Measurements from ENCODE around the gene VAMP8. TPM values are rescaled to one million over a fixed set of nuclear protein-coding genes. Genes with fewer than 3 reads are reported as not detected.
"Not testable (repeated sequence)": the region's sequence is repeated elsewhere in the genome, so short reads cannot be mapped to it uniquely, and the experiment has no call there.

Gene VAMP8
- total RNA-seq, 2 donors from 2014 or later, result 103 to 124 TPM

GRCh38 chr2:85554980-85555612, 22.3 kb upstream of the VAMP8 start:
- peaks cover 92% of the 10 kb centered on the region for H3K36me3 Mint-ChIP-seq (ENCODE audit: low read depth)
- H3K9me3 Mint-ChIP-seq, result no peaks in the 10 kb centered on the region
- no peak overlapping the region for H3K4me3 Mint-ChIP-seq
- peaks cover 3% of the 10 kb centered on the region for H3K4me1 Mint-ChIP-seq
- no peaks in the 10 kb centered on the region for H3K27me3 Mint-ChIP-seq
- peak; percentile 45 for ATAC-seq (replicated peaks)
- H3K27ac Mint-ChIP-seq, result peak overlapping the region; percentile 11

GRCh38 chr2:85557130-85557529, 20.3 kb upstream of the VAMP8 start:
- Mint-ChIP-seq H3K27me3 (no peaks in the 10 kb centered on the region), H3K27ac (no peak overlapping the region), H3K4me3 (no peak overlapping the region), H3K4me1 (peaks cover 6% of the 10 kb centered on the region), H3K9me3 (no peaks in the 10 kb centered on the region), H3K36me3 (ENCODE audit: low read depth) (peaks cover 73% of the 10 kb centered on the region)
- no peak for ATAC-seq (replicated peaks)

- H3K4me3 Mint-ChIP-seq, result no peak overlapping the region
- H3K4me1 Mint-ChIP-seq, result peaks cover 4% of the 10 kb centered on the region
Observed at GRCh38 chr2:85558160-85558559, 19.2 kb upstream of the VAMP8 start.

GRCh38 chr2:85560403-85560726, 17.0 kb upstream of the VAMP8 start:
- not testable (repeated sequence) for H3K4me1 Mint-ChIP-seq; ATAC-seq (replicated peaks); H3K9me3 Mint-ChIP-seq; H3K27me3 Mint-ChIP-seq
- H3K4me3 Mint-ChIP-seq, result peak overlapping the region; percentile 93
- H3K36me3 Mint-ChIP-seq (ENCODE audit: low read depth), result peaks cover 41% of the 10 kb centered on the region
- peak overlapping the region; percentile 92 for H3K27ac Mint-ChIP-seq

More at GRCh38 chr2:85558160-85558559, 19.2 kb upstream of the VAMP8 start:
- H3K36me3 Mint-ChIP-seq (ENCODE audit: low read depth), result peaks cover 63% of the 10 kb centered on the region
- H3K27me3 Mint-ChIP-seq, result no peaks in the 10 kb centered on the region
- no peaks in the 10 kb centered on the region for H3K9me3 Mint-ChIP-seq
- ATAC-seq (replicated peaks), result no peak
- no peak overlapping the region for H3K27ac Mint-ChIP-seq

GRCh38 chr2:85560812-85561279, 16.5 kb upstream of the VAMP8 start:
- Mint-ChIP-seq H3K4me3 (peak overlapping the region; percentile 93), H3K4me1 (peaks cover 4% of the 10 kb centered on the region), H3K27me3 (no peaks in the 10 kb centered on the region), H3K9me3 (no peaks in the 10 kb centered on the region), H3K36me3 (ENCODE audit: low read depth) (peaks cover 36% of the 10 kb centered on the region), H3K27ac (peak overlapping the region; percentile 92)
- ATAC-seq (replicated peaks), result peak; percentile 43

- no peaks in the 10 kb centered on the region for H3K9me3 Mint-ChIP-seq
- H3K4me1 Mint-ChIP-seq, result peaks cover 4% of the 10 kb centered on the region
- H3K36me3 Mint-ChIP-seq (ENCODE audit: low read depth), result peaks cover 29% of the 10 kb centered on the region
- H3K27ac Mint-ChIP-seq, result peak within 1 kb of the TSS; percentile 92
- peak; percentile 97 for ATAC-seq (replicated peaks)
- no peaks in the 10 kb centered on the region for H3K27me3 Mint-ChIP-seq
- peak within 1 kb of the TSS; percentile 93 for H3K4me3 Mint-ChIP-seq
Observed at GRCh38 chr2:85561280-85562212, 15.8 kb upstream of the VAMP8 start, which contains the start of gene GGCX. Gene GGCX (minus strand): TSS chr2:85561493. CDS start chr2:85561428, 65 bp downstream.

GRCh38 chr2:85564144-85564563, 13.2 kb upstream of the VAMP8 start:
- ATAC-seq (replicated peaks), result no peak
- Mint-ChIP-seq H3K36me3 (ENCODE audit: low read depth) (peaks cover 11% of the 10 kb centered on the region), H3K9me3 (no peaks in the 10 kb centered on the region), H3K4me3 (no peak overlapping the region), H3K27me3 (no peaks in the 10 kb centered on the region), H3K27ac (no peak overlapping the region), H3K4me1 (peaks cover 4% of the 10 kb centered on the region)

- H3K4me3 Mint-ChIP-seq, result no peak overlapping the region
- ATAC-seq (replicated peaks), result no peak
Observed at GRCh38 chr2:85566265-85566664, 11.1 kb upstream of the VAMP8 start.

GRCh38 chr2:85575739-85576138, 1.6 kb upstream of the VAMP8 start:
- Mint-ChIP-seq H3K9me3 (no peaks in the 10 kb centered on the region), H3K4me3 (no peak overlapping the region), H3K4me1 (peaks cover 16% of the 10 kb centered on the region), H3K27me3 (no peaks in the 10 kb centered on the region), H3K36me3 (ENCODE audit: low read depth) (peaks cover 25% of the 10 kb centered on the region), H3K27ac (no peak overlapping the region)
- no peak for ATAC-seq (replicated peaks)

More at GRCh38 chr2:85566265-85566664, 11.1 kb upstream of the VAMP8 start:
- H3K27me3 Mint-ChIP-seq, result no peaks in the 10 kb centered on the region
- H3K27ac Mint-ChIP-seq, result no peak overlapping the region
- no peaks in the 10 kb centered on the region for H3K4me1 Mint-ChIP-seq
- H3K36me3 Mint-ChIP-seq (ENCODE audit: low read depth), result no peaks in the 10 kb centered on the region
- H3K9me3 Mint-ChIP-seq, result no peaks in the 10 kb centered on the region

GRCh38 chr2:85577063-85577385, 362 bp upstream of the VAMP8 start:
- Mint-ChIP-seq H3K4me3 (peak overlapping the region; percentile 99), H3K4me1 (peaks cover 16% of the 10 kb centered on the region), H3K27ac (peak overlapping the region; percentile 97), H3K27me3 (no peaks in the 10 kb centered on the region), H3K9me3 (no peaks in the 10 kb centered on the region), H3K36me3 (ENCODE audit: low read depth) (peaks cover 34% of the 10 kb centered on the region)
- no peak for ATAC-seq (replicated peaks)

- peak; percentile 41 for ATAC-seq (replicated peaks)
- peak overlapping the region; percentile 99 for H3K4me3 Mint-ChIP-seq
Observed at GRCh38 chr2:85578243-85579180, 1.1 kb downstream of the VAMP8 start.

GRCh38 chr2:85579266-85579935, 2.0 kb downstream of the VAMP8 start:
- H3K36me3 Mint-ChIP-seq (ENCODE audit: low read depth), result peaks cover 49% of the 10 kb centered on the region
- H3K9me3 Mint-ChIP-seq, result no peaks in the 10 kb centered on the region
- no peak for ATAC-seq (replicated peaks)
- H3K4me1 Mint-ChIP-seq, result peaks cover 24% of the 10 kb centered on the region
- H3K4me3 Mint-ChIP-seq, result peak overlapping the region; percentile 99
- no peaks in the 10 kb centered on the region for H3K27me3 Mint-ChIP-seq
- peak overlapping the region; percentile 97 for H3K27ac Mint-ChIP-seq

More at GRCh38 chr2:85578243-85579180, 1.1 kb downstream of the VAMP8 start:
- H3K9me3 Mint-ChIP-seq, result no peaks in the 10 kb centered on the region
- H3K36me3 Mint-ChIP-seq (ENCODE audit: low read depth), result peaks cover 44% of the 10 kb centered on the region
- peak overlapping the region; percentile 97 for H3K27ac Mint-ChIP-seq
- no peaks in the 10 kb centered on the region for H3K27me3 Mint-ChIP-seq
- peaks cover 18% of the 10 kb centered on the region for H3K4me1 Mint-ChIP-seq

- no peak for ATAC-seq (replicated peaks)
- no peaks in the 10 kb centered on the region for H3K27me3 Mint-ChIP-seq
- H3K4me1 Mint-ChIP-seq, result peaks cover 27% of the 10 kb centered on the region
Observed at GRCh38 chr2:85580206-85580605, 2.8 kb downstream of the VAMP8 start.

More at GRCh38 chr2:85580206-85580605, 2.8 kb downstream of the VAMP8 start:
- no peak overlapping the region for H3K27ac Mint-ChIP-seq
- H3K36me3 Mint-ChIP-seq (ENCODE audit: low read depth), result peaks cover 49% of the 10 kb centered on the region
- H3K4me3 Mint-ChIP-seq, result peak overlapping the region; percentile 99
- no peaks in the 10 kb centered on the region for H3K9me3 Mint-ChIP-seq
